HG02981 (cell line): ENCODE measurements around the gene TCF12.
A peak's percentile ranks its signal among the peaks of the same experiment; 100 is the strongest.

Experiments
- ATAC-seq: cut with Tn5 transposase; IDR thresholded peaks from one replicate; pipeline ENCODE4 v1.9.1; 2021; ENCODE audit warnings: mild to moderate bottlenecking, moderate library complexity; ENCODE audit not compliant: unreplicated experiment

TCF12 gene

DNA sequence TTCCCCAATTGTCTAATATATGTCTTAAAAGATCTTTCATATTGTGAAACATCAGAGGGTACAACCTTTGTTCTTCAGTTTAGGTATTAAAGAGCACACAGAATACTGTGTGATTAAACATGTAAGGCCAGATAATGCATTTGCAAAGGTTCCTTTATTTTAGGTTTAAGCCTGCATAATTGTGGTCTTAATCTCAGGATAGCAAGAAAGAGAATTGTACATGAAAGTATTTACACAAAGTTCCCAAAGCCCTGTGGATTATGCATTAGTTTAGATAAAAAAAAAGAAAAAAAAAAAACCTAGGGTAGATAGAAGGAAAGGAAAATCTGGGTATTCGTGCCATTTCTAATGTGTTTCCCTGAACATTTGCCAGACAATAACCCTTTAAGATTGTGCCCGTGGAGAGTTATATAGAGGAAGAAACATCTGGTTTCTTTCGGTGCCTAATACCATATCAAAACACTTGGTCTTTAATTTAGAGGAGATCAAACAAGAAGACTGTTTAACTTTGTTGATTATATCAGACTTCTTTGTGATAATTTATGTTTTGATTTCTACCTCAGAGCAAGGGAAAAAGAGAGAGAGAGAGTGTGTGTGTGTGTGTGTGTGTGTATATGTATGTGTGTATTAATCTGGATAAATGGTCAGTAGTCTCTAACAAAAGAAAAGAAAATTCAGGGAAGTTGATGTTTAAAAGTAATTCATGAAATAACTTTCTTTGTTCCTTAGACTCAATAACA, 318.3 kb downstream of the TCF12 start:
- ATAC-seq = no peak

GRCh38 chr15:57237301-57237642, 318.8 kb downstream of the TCF12 start:
- no peak for ATAC-seq

- no peak for ATAC-seq
Observed at GRCh38 chr15:57237676-57238075, 319.2 kb downstream of the TCF12 start.

DNA sequence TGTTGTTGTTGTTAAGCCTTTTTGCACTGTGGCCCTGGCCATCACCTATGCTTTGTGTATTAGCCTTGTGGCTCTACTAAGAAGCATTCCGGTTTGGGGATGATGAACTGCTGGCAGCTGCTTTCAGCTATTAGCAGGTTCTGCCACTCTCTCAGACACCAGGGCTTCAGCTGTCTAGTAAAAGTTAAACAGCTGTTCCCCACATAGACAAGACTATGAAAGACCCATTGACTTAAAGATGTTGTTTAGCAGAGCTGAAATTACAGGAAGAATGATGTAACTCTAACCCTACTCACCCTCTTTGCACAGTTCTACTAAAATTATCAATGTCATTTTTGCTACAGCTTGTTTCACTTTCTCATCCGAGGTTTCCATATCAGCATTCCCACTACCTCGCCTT, 326.7 kb downstream of the TCF12 start:
- no peak for ATAC-seq

DNA sequence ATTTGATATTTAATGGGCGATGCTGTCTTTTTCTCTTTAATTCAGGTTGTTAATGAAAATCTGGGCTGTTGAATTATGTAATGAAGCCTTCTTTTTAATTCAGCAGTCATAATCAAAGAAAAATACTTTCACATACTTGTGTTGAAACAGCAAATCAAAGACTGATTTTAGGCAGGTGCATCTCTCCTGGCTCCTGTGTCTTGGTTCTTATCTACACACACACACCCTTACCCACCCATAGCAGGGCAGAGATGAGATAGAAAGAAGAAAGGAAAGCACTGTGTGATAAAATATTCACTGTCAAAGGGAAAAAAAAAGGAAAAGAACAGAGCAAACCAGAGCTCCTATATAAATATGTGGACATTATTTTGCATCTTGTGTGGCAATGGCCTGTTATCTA, 327.3 kb downstream of the TCF12 start:
- no peak for ATAC-seq

DNA sequence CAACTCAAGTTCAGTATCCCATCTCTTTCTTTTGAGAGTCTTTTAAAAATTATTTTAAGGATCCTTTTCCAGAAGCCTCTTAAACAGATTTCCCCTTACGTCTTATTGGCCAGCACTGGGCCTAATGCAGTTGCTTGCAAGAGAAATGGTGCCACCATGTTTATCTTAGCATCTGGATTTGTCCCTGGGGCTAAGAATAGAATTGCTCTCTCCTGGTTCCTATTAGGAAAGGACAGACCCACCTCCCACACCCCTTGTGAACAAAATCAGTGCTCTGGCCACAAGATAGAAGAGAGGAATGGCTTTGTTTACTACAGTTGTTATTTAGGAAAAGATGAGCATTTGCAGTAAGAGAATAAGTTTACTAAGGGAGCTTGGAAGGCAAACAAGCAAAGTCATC, 329.6 kb downstream of the TCF12 start:
- ATAC-seq = no peak

DNA sequence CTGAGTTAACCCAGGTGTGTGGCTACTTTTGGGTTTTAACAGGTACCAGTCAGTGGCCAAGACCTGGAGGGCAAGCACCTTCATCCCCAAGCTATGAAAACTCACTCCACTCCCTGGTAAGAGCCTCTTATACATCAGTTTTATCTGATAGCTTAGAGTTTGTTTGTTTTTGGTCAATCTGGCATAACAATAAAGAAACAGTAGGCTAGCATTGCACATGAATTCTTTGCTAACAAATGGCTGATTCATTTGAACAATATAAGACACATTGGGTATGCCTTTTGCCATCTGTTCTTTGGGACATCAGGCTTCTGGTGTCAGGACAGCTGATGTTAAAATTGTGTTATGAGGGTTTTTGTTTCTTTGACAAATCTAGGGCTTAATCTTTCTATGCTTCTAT, 332.9 kb downstream of the TCF12 start:
- ATAC-seq = no peak

GRCh38 chr15:57251941-57252340, 333.5 kb downstream of the TCF12 start:
- no peak for ATAC-seq

DNA sequence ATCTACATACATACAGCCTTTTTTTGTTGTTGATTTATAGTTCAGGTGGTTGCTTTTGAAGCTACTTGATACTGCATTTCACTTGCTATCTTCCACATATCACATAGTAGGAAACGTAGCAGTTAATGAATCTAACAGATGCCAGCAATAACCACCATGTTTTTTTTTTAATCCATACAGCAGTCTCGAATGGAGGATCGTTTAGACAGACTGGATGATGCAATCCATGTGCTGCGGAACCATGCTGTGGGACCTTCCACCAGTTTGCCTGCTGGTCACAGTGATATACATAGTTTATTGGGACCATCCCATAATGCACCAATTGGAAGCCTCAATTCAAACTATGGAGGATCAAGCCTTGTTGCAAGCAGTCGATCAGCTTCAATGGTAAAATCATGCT, 334.6 kb downstream of the TCF12 start:
- no peak for ATAC-seq

- no peak for ATAC-seq
Observed at GRCh38 chr15:57253500-57253899, 335.1 kb downstream of the TCF12 start.

DNA sequence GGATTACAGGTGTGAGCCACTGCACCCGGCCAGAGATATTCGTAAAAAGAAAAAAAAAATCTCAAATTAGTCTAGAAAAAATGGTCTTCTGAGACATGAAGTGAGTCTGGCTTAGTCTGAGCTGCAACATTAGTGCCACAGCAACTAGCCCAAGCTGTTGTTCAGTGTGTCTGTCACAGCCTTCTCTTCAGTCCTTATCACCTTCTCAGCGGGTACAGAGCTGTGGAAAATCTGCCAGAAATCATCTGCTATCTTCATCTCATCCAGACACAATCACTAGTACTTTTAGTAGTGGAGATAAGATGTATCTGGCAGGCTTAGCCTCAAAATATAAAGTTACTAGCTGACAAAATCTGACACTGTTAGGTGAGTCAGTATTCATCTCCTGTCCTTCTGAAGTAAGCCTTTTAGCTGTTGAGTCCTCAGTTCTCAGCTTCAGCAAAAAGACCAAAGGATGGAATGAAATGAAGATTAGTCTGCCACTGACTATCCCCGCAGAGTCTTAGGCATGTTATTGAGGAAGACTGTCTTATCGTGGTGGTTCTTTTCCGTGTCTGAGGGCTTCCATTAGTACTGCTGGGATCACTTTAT, 337.4 kb downstream of the TCF12 start:
- ATAC-seq = no peak

- no peak for ATAC-seq
Observed at GRCh38 chr15:57256939-57257338, 338.5 kb downstream of the TCF12 start.

DNA sequence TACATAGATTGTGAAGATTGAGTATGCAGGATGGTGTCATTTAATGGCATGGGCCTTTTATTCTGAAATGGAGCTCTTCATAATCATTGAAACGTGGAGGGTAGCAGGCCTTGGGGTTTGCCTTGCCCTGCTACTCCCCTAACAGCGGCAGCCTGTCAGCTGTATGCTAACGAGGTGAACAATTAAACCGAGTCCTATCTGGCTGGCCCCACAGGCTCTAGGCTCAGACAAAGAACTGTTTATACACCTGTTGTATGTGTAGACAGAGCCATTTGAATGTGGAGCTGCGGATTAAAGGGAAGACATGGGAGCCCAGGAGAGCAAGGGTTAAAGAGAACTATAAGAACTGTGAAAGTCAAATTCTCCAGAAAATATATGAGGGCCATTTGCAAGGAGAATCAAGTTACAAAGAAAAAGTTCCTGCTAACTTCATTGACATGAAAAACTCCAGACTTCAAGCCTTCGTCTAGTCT, 341.2 kb downstream of the TCF12 start:
- peak; percentile 47 for ATAC-seq

DNA sequence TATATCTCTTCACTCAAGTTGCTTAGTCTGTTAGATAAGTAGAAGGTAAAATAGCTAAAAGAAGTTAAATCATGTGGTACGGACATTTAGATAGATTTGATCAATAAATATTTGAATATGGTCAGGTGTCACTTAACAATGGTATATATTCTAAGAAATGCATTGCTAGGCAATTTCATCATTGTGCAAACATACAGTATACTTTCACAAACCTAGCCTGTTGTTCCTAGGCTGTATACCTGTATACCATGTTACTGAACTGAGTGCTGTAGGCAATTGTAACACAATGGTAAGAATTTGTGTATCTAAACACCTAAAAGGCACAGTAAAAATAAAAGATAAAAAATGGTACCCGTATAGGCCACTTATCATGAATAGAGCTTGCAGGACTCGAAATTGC, 345.1 kb downstream of the TCF12 start:
- ATAC-seq = no peak

GRCh38 chr15:57272771-57273357, 354.4 kb downstream of the TCF12 start:
- no peak for ATAC-seq

- no peak for ATAC-seq
Observed at GRCh38 chr15:57273402-57273801, 355.0 kb downstream of the TCF12 start.

- no peak for ATAC-seq
Observed at GRCh38 chr15:57278439-57278838, 360.0 kb downstream of the TCF12 start.

DNA sequence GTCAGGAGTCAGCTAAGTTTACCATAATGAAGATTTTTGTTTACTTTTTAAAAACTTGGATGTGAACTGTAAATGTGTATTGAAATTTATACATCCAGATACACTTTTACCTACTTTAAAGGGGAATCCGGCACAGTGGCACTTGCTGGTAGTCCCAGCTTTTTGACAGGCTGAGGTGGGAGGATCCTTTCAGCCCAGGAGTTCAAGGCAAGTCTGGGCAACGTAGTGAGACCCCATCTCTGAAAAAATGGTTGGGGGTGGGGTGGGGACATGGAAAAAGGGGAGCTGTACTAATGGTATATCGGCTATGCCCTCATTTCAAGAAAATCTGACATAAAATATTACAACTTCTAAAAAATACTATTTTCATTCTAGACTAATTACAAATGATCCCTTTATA, 362.0 kb downstream of the TCF12 start:
- ATAC-seq = no peak

- ATAC-seq = peak; percentile 53
Observed at GRCh38 chr15:57281321-57281720, 362.9 kb downstream of the TCF12 start.

GRCh38 chr15:57282686-57283085, 364.2 kb downstream of the TCF12 start:
- no peak for ATAC-seq

- no peak for ATAC-seq
Observed at GRCh38 chr15:57283774-57284503, 365.5 kb downstream of the TCF12 start.

DNA sequence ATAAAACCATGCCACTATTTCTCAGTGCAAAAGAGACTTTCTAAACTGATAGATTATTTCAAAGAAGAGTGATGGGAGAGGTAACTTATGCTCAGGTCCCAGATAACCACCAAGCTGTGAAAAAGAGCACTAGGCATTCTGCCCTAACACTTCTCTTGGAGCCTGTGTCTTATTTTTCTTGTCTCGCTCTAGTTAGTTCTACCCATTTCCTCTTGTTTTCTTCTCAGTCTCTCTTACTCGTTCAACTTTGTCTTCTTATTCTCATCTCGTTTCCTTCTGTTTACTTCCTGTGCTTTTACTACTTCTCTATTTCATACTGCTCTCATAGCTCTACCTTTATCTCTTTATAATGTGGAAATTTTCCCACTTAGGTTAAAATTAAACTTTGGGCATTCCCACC, 366.1 kb downstream of the TCF12 start:
- ATAC-seq = peak; percentile 40
